H1 (cell line): Measurements from ENCODE around the gene OR6C6. TPM values are rescaled to one million over a fixed set of nuclear protein-coding genes. Genes with fewer than 3 reads are reported as not detected.

Source experiments
- CTCF ChIA-PET: fragments of 300-600 bp; sonication (Branson Sonifier 250); formaldehyde crosslinking; loops from one replicate; lab custom pipeline; 2021; ENCODE audit not compliant: partially characterized antibody; lab: Charles Lee
- POLR2A ChIA-PET: fragments of 300-600 bp; sonication (Branson Sonifier 250); formaldehyde crosslinking; loops from one replicate; lab custom pipeline; 2021; ENCODE audit warnings: inconsistent platforms; ENCODE audit not compliant: partially characterized antibody; lab: Charles Lee
- DNase-seq, 2 experiments: peaks; one replicate each; pipeline versions ENCODE4 v3.0.0 to v3.0.0-alpha.2; 2010 to 2022; ENCODE audit warnings: low spot score in 2 of 2, low read depth in 1 of 2, mixed read lengths in 1 of 2
- FAIRE-seq: peaks from 2 replicates; lab custom pipeline; 2011; peaks lifted over from hg19 to GRCh38; lab: Jason Lieb, UNC
- H2AFZ ChIP-seq: 2 replicates; pipeline ENCODE4 v1.8.1; 2012; ENCODE audit warnings: low read length, inconsistent platforms
- H2AK5ac ChIP-seq: 2 replicates; pipeline ENCODE4 v1.6.1; 2013; ENCODE audit warnings: low read depth, low read length
- H2BK120ac ChIP-seq: replicated peaks from 2 replicates; pipeline ENCODE3; 2013; ENCODE audit warnings: low read depth, low read length, inconsistent platforms
- H2BK12ac ChIP-seq: 2 replicates; pipeline ENCODE4 v1.6.1; 2013; ENCODE audit warnings: low read depth, low read length
- H2BK15ac ChIP-seq: 2 replicates; pipeline ENCODE4 v1.6.1; 2013; ENCODE audit warnings: low read length
- H2BK20ac ChIP-seq: 2 replicates; pipeline ENCODE4 v1.6.1; 2013; ENCODE audit warnings: low read length
- H2BK5ac ChIP-seq: 2 replicates; pipeline ENCODE4 v1.6.1; 2013; ENCODE audit warnings: low read depth, low read length
- H3K14ac ChIP-seq: 2 replicates; pipeline ENCODE4 v1.6.1; 2013; ENCODE audit warnings: inconsistent platforms; ENCODE audit not compliant: insufficient read length
- H3K18ac ChIP-seq: 2 replicates; pipeline ENCODE4 v1.6.1; 2013; ENCODE audit warnings: low read length; ENCODE audit errors: extremely low read depth
- H3K23ac ChIP-seq: 2 replicates; pipeline ENCODE4 v1.6.1; 2013; ENCODE audit warnings: inconsistent platforms; ENCODE audit not compliant: insufficient read length
- H3K23me2 ChIP-seq: 2 replicates; pipeline ENCODE4 v1.6.1; 2013; ENCODE audit warnings: low read depth, low read length
- H3K27ac ChIP-seq: 2 replicates; pipeline ENCODE4 v1.6.1; 2011; ENCODE audit warnings: low read depth, low read length, inconsistent platforms
- H3K27me3 ChIP-seq, 4 experiments: replicated peaks in 1 of 4; 1 replicate in 1 of 4; 2 replicates in 3 of 4; pipeline versions ENCODE4 v1.6.1 to v1.8.1; 2011 to 2013; ENCODE audit warnings: low read length in 3 of 4, mild to moderate bottlenecking in 3 of 4, inconsistent platforms in 2 of 4, mixed read lengths in 2 of 4, moderate library complexity in 1 of 4; ENCODE audit not compliant: control insufficient read depth in 3 of 4, insufficient read depth in 3 of 4; ENCODE audit errors: extremely low read depth in 1 of 4
- H3K36me3 ChIP-seq, 4 experiments: 2 replicates each; pipeline versions ENCODE4 v1.6.1 to v1.8.1; 2011 to 2013; ENCODE audit warnings: mild to moderate bottlenecking in 4 of 4, low read length in 3 of 4, moderate library complexity in 2 of 4, control low read depth in 1 of 4, inconsistent platforms in 1 of 4; ENCODE audit not compliant: insufficient read depth in 4 of 4, control insufficient read depth in 2 of 4
- H3K4ac ChIP-seq: replicated peaks from 2 replicates; pipeline ENCODE3; 2013; ENCODE audit warnings: low read length, low read depth, mixed read lengths, inconsistent platforms; ENCODE audit not compliant: insufficient read length
- H3K4me1 ChIP-seq, 4 experiments: replicated peaks in 1 of 4; 1 replicate in 1 of 4; 2 replicates in 3 of 4; pipeline versions ENCODE4 v1.6.1 to v1.8.1; 2011 to 2013; ENCODE audit warnings: low read length in 3 of 4, inconsistent platforms in 2 of 4, mixed read lengths in 1 of 4; ENCODE audit not compliant: insufficient read depth in 4 of 4, control insufficient read depth in 3 of 4
- H3K4me2 ChIP-seq, 2 experiments: 2 replicates each; pipeline versions ENCODE4 v1.6.1 to v1.8.1; 2011 to 2013; ENCODE audit warnings: low read depth in 2 of 2, low read length in 2 of 2, control low read depth in 1 of 2, inconsistent platforms in 1 of 2, mild to moderate bottlenecking in 1 of 2; ENCODE audit not compliant: insufficient read depth in 1 of 2
- H3K4me3 ChIP-seq, 4 experiments: fragments of 200-600, 300-600 bp in 1 of 4; sonication (generic), shearing (Covaris generic), sonication (Bioruptor Twin) in 1 of 4; 2 replicates each; pipeline versions ENCODE4 v1.5.1 to v1.8.1; 2011 to 2016; ENCODE audit warnings: low read length in 4 of 4, low read depth in 3 of 4, control low read depth in 2 of 4, inconsistent platforms in 2 of 4, mild to moderate bottlenecking in 2 of 4, mixed read lengths in 1 of 4, moderate library complexity in 1 of 4; ENCODE audit not compliant: insufficient read depth in 2 of 4; ENCODE audit errors: extremely low read depth in 1 of 4
- H3K56ac ChIP-seq: replicated peaks from 2 replicates; pipeline ENCODE3; 2013; ENCODE audit warnings: low read depth, mild to moderate bottlenecking, mixed read lengths, low read length, inconsistent platforms; ENCODE audit not compliant: insufficient read length
- H3K79me1 ChIP-seq: 2 replicates; pipeline ENCODE4 v1.6.1; 2013; ENCODE audit warnings: low read depth, low read length, control low read depth
- H3K79me2 ChIP-seq, 2 experiments: 2 replicates each; pipeline versions ENCODE4 v1.6.1 to v1.8.1; 2012 to 2013; ENCODE audit warnings: low read length in 2 of 2, mild to moderate bottlenecking in 2 of 2, inconsistent platforms in 1 of 2; ENCODE audit not compliant: insufficient read depth in 2 of 2, control insufficient read depth in 1 of 2
- H3K9ac ChIP-seq, 4 experiments: replicated peaks in 1 of 4; 1 replicate in 1 of 4; 2 replicates in 3 of 4; pipeline versions ENCODE4 v1.6.1 to v1.8.1; 2011 to 2013; ENCODE audit warnings: low read depth in 3 of 4, low read length in 3 of 4, control low read depth in 2 of 4, mild to moderate bottlenecking in 2 of 4, moderate library complexity in 2 of 4, inconsistent platforms in 1 of 4; ENCODE audit errors: extremely low read depth in 1 of 4
- H3K9me3 ChIP-seq, 2 experiments: 2 replicates each; pipeline versions ENCODE4 v1.6.1 to v1.8.1; 2012 to 2013; ENCODE audit warnings: mild to moderate bottlenecking in 2 of 2, moderate library complexity in 2 of 2, control low read depth in 1 of 2, inconsistent platforms in 1 of 2, low read depth in 1 of 2, low read length in 1 of 2, mixed read lengths in 1 of 2; ENCODE audit not compliant: insufficient read depth in 2 of 2
- H4K20me1 ChIP-seq, 2 experiments: replicated peaks in 1 of 2; 2 replicates each; pipeline versions ENCODE3 to v1.8.1; 2011 to 2013; ENCODE audit warnings: inconsistent platforms in 2 of 2, low read length in 2 of 2, mild to moderate bottlenecking in 1 of 2; ENCODE audit not compliant: insufficient read depth in 2 of 2, control insufficient read depth in 1 of 2
- H4K5ac ChIP-seq: 2 replicates; pipeline ENCODE4 v1.6.1; 2013; ENCODE audit warnings: low read length, low read depth, mixed read lengths, inconsistent platforms; ENCODE audit not compliant: insufficient read length
- H4K8ac ChIP-seq: 2 replicates; pipeline ENCODE4 v1.8.0; 2013; ENCODE audit warnings: mild to moderate bottlenecking, moderate library complexity, low read length, inconsistent platforms; ENCODE audit not compliant: insufficient read depth; ENCODE audit errors: extremely low read depth
- H4K91ac ChIP-seq: replicated peaks from 2 replicates; pipeline ENCODE3; 2013; ENCODE audit warnings: low read length, mixed read lengths, inconsistent platforms; ENCODE audit not compliant: insufficient read length
- CBX8 ChIP-seq: fragments of 300-800, 300-1000 bp; sonication (generic); IDR thresholded peaks from 2 replicates; pipeline ENCODE4 v1.7.1; 2016; ENCODE audit warnings: low read depth, low read length, borderline replicate concordance
- CEBPB ChIP-seq: IDR thresholded peaks from 2 replicates; pipeline ENCODE4 v1.6.1; 2012; ENCODE audit warnings: low read depth, low read length
- CHD2 ChIP-seq: IDR thresholded peaks from 2 replicates; pipeline ENCODE4 v1.6.1; 2012; ENCODE audit warnings: low read length, improper control_type of control experiment
- CREB1 ChIP-seq: IDR thresholded peaks from 2 replicates; pipeline ENCODE4 v1.6.1; 2012; ENCODE audit warnings: inconsistent platforms
- CTCF ChIP-seq, 3 experiments: IDR thresholded peaks; 1 replicate in 2 of 3; 2 replicates in 1 of 3; pipeline versions ENCODE4 v1.5.1 to v1.6.1; 2011; ENCODE audit warnings: low read length in 3 of 3, mild to moderate bottlenecking in 3 of 3, inconsistent platforms in 2 of 3, low read depth in 1 of 3, moderate library complexity in 1 of 3; ENCODE audit not compliant: insufficient read depth in 1 of 3; ENCODE audit errors: control extremely low read depth in 1 of 3
- RAD21 ChIP-seq, 2 experiments: IDR thresholded peaks in 1 of 2; conservative IDR thresholded peaks in 1 of 2; 2 replicates each; pipeline ENCODE4 v1.6.1; 2011; ENCODE audit warnings: low read depth in 2 of 2, low read length in 2 of 2, improper control_type of control experiment in 1 of 2, inconsistent platforms in 1 of 2, mild to moderate bottlenecking in 1 of 2, moderate library complexity in 1 of 2
- RBBP5 ChIP-seq: IDR thresholded peaks from 2 replicates; pipeline ENCODE4 v1.7.1; 2012; ENCODE audit warnings: low read depth, mild to moderate bottlenecking, inconsistent platforms, low read length, moderate library complexity, borderline replicate concordance
- RXRA ChIP-seq: IDR thresholded peaks from 2 replicates; pipeline ENCODE4 v1.6.1; 2011; ENCODE audit warnings: low read depth, mild to moderate bottlenecking, low read length, moderate library complexity; ENCODE audit not compliant: insufficient read depth
- SP1 ChIP-seq: IDR thresholded peaks from 2 replicates; pipeline ENCODE4 v1.6.1; 2011; ENCODE audit warnings: low read depth, low read length
- SP2 ChIP-seq: IDR thresholded peaks from 2 replicates; pipeline ENCODE4 v1.6.1; 2012; ENCODE audit warnings: mild to moderate bottlenecking, low read length, inconsistent platforms
- SRF ChIP-seq: IDR thresholded peaks from 2 replicates; pipeline ENCODE4 v1.6.1; 2011; ENCODE audit warnings: mild to moderate bottlenecking, low read depth, low read length, moderate library complexity
- TAF7 ChIP-seq: optimal IDR thresholded peaks from 2 replicates; pipeline ENCODE3; 2011; ENCODE audit warnings: low read depth, mild to moderate bottlenecking, inconsistent platforms, low read length, moderate library complexity, borderline replicate concordance
- TCF12 ChIP-seq: IDR thresholded peaks from 2 replicates; pipeline ENCODE4 v1.6.1; 2011; ENCODE audit warnings: low read depth, mild to moderate bottlenecking, low read length
- whole genome bisulfite sequencing, 2 experiments: shearing (Covaris generic) in 1 of 2; methylation state at CpG; one replicate each; pipeline versions ENCODE4 v1.1.6 to v1.1.7; 2013 to 2015; ENCODE audit warnings: low lambda C conversion rate in 2 of 2, mixed read lengths in 2 of 2, inconsistent platforms in 1 of 2, low coverage in 1 of 2, missing lambda C conversion rate in 1 of 2; ENCODE audit not compliant: insufficient replicate concordance in 2 of 2, insufficient coverage in 1 of 2, insufficient read length in 1 of 2; ENCODE audit errors: extremely low coverage in 1 of 2, missing lambda C conversion rate in 1 of 2; 5-methylcytosine and 5-hydroxymethylcytosine counted together
- polyA plus RNA-seq, 7 experiments: library from polyadenylated mRNA; depleted of rRNA in 3 of 7; stranded (reverse) in 5 of 7; unstranded in 2 of 7; fragments of >200 nt in 5 of 7; fragments of 200-250 nt in 2 of 7; gene quantifications; 1 replicate in 5 of 7; 2 replicates in 1 of 7; 4 replicates in 1 of 7; pipeline versions ENCODE4 v1.2.1 to v1.2.3, GENCODE V29; 2011 to 2013; ENCODE audit warnings: missing spikeins in 2 of 7, mixed read lengths in 2 of 7
- total RNA-seq: library from RNA; stranded (reverse); fragmentation: NEBNext Ultra II Directional; extraction: Animal tissue kit (Norgen Biotek cat#: 25700); gene quantifications from 2 replicates; pipeline ENCODE4 v1.2.1, GENCODE V29; 2021

Gene OR6C6
- total and polyA plus RNA-seq, 2 of the 8 experiments (the other 6 are each of a cell fraction or from before 2014, with no cell fraction given), result not detected

GRCh38 chr12:55320201-55320600, 23.8 kb upstream of the OR6C6 start:
- no peak overlapping the region for H3K27ac ChIP-seq
- DNase-seq, result no peak
- POLR2A ChIA-PET, result no interaction called here
- CTCF ChIA-PET, result interaction anchor here (0.6 kb wide), 1 partner anchor 282 kb away, joined by 3 read pairs; no protein-coding TSS in a partner anchor
- H3K4me1 ChIP-seq, result no peaks in the 10 kb centered on the region
- no peak overlapping the region for H4K91ac ChIP-seq
- H2BK20ac ChIP-seq, result no peak overlapping the region
- 80% methylated on average over 4 of the region's 4 CpGs; no CpG with 5 or more reads in 1 of the 2 experiments for WGBS, 2 experiments
- no peak overlapping the region for H3K4ac ChIP-seq
- no peak overlapping the region for H3K9ac ChIP-seq
- no peak overlapping the region for H3K14ac ChIP-seq
- H3K23ac ChIP-seq, result no peak overlapping the region
- no peak overlapping the region for H2BK12ac ChIP-seq
- no peak overlapping the region for H3K4me3 ChIP-seq
- H3K36me3 ChIP-seq, result no peaks in the 10 kb centered on the region
- no peak overlapping the region for H2AFZ ChIP-seq
- no peak for FAIRE-seq
- no peaks in the 10 kb centered on the region; a peak in 1 of 4 replicates for H3K9me3 ChIP-seq
- no peaks in the 10 kb centered on the region for H3K27me3 ChIP-seq
- no peak overlapping the region for H4K8ac ChIP-seq
- H3K23me2 ChIP-seq, result no peaks in the 10 kb centered on the region
- no peak overlapping the region for H2BK5ac ChIP-seq
- H4K5ac ChIP-seq, result no peak overlapping the region
- no peak overlapping the region for H3K4me2 ChIP-seq
- H2BK120ac ChIP-seq, result no peak overlapping the region
- H3K79me1 ChIP-seq, result no peaks in the 10 kb centered on the region
- peaks cover 0 to 2% of the 10 kb centered on the region in 2 experiments for H4K20me1 ChIP-seq
- H2AK5ac ChIP-seq, result no peak overlapping the region
- H3K56ac ChIP-seq, result no peak overlapping the region
- no peak overlapping the region for H2BK15ac ChIP-seq
- H3K79me2 ChIP-seq, result no peaks in the 10 kb centered on the region
- no peak overlapping the region for H3K18ac ChIP-seq
- TF ChIP-seq SP1 (no peak), RBBP5 (no peak), SRF (no peak), CREB1 (no peak), TAF7 (no peak), CBX8 (no peak), SP2 (no peak), RXRA (no peak), CHD2 (no peak), TCF12 (no peak), CEBPB (no peak), CTCF (IDR thresholded peaks at IDR 0.05; ENCODE audit: control extremely low read depth in 1 of 3, insufficient read depth in 1 of 3, low read depth in 1 of 3, low read length in 3 of 3) (no peak), RAD21 (IDR thresholded peaks at IDR 0.05 in 1 of 2, conservative IDR thresholded peaks at IDR 0.05 in 1 of 2; ENCODE audit: low read depth in 2 of 2, low read length in 2 of 2) (no peak)
